Measurements from ENCODE around the gene GSK3B. TPM values are rescaled to one million over a fixed set of nuclear protein-coding genes. Genes with fewer than 3 reads are reported as not detected.
A peak's percentile ranks its signal among the peaks of the same experiment; 100 is the strongest.

The GSK3B gene
- polyA plus RNA-seq, 3 donors: 16.2 to 20.6 (median 20.5) TPM

DNA sequence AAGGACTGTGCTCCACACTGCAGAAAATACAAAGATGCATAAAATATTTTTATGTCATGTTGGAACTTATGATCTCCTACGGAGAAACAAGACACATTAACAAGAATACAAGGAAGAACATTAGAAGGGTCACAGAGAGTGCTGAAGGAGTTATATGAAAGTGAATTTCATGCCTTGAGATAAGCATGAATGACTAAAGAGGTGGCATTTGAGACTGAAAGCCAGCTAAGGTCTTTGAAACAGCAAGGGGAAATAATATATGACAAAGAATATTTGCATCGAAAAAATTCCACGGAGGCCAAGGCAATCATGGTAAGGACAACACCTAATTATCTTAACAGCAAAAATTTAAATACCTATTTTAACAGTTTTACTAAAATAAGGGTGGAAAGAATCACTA is 12.5 kb downstream of the GSK3B start:
- intact Hi-C loops (cut with micrococcal nuclease): no loop called here
- H3K4me1 Mint-ChIP-seq: peaks cover 47% of the 10 kb centered on the region
- H4K20me1 ChIP-seq (ENCODE audit: insufficient read depth, low read length): peaks cover 99% of the 10 kb centered on the region

DNA sequence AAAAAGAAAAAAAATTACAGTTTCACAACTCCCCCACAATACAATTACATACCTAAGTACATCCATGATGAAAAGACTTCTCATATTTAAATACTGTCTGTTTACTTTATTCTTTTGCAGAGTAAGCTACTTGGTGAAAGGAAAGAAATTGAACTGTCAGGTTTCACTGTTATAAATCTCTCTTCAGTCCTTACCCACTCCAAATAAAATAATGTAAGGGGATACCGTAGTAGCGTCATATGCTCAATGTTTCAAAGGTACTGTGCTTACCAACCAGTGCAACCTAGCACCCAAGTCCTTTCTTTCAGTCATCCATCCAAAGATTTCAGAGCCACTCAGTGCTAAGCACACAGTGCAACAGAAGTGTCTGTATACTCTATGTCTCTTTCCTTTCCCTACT is 13.4 kb downstream of the GSK3B start:
- peak overlapping the region in 1 of 2 donors; percentile 36 for H3K27ac ChIP-seq (ENCODE audit: low read depth in 1 of 2, low read length in 2 of 2)
- intact Hi-C loops (cut with micrococcal nuclease): no loop called here
- H3K9ac ChIP-seq (ENCODE audit: insufficient read depth, low read length, poor library complexity, severe bottlenecking): no peak overlapping the region
- H3K4me1 ChIP-seq (ENCODE audit: control insufficient read depth in 1 of 2, insufficient read depth in 2 of 2, low read length in 2 of 2): peaks cover 8 to 10% of the 10 kb centered on the region in 2 donors
- H3K36me3 ChIP-seq (replicated peaks in 1 of 2; ENCODE audit: control insufficient read depth in 1 of 2, insufficient read depth in 2 of 2, low read length in 2 of 2): peaks cover 0 to 8% of the 10 kb centered on the region in 2 donors
- WGBS (ENCODE audit: insufficient coverage): 100% methylated on average over 2 of the region's 2 CpGs
- H3K36me3 Mint-ChIP-seq: peaks cover 6 to 32% of the 10 kb centered on the region in 2 donors
- TF ChIP-seq, protein P1, sequence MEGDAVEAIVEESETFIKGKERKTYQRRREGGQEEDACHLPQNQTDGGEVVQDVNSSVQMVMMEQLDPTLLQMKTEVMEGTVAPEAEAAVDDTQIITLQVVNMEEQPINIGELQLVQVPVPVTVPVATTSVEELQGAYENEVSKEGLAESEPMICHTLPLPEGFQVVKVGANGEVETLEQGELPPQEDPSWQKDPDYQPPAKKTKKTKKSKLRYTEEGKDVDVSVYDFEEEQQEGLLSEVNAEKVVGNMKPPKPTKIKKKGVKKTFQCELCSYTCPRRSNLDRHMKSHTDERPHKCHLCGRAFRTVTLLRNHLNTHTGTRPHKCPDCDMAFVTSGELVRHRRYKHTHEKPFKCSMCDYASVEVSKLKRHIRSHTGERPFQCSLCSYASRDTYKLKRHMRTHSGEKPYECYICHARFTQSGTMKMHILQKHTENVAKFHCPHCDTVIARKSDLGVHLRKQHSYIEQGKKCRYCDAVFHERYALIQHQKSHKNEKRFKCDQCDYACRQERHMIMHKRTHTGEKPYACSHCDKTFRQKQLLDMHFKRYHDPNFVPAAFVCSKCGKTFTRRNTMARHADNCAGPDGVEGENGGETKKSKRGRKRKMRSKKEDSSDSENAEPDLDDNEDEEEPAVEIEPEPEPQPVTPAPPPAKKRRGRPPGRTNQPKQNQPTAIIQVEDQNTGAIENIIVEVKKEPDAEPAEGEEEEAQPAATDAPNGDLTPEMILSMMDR (IDR thresholded peaks at IDR 0.05): no peak
- no peaks in the 10 kb centered on the region for H3K9me3 ChIP-seq (replicated peaks in 1 of 2; ENCODE audit: control insufficient read depth in 1 of 2, insufficient read depth in 1 of 2, low read length in 2 of 2)
- no peaks in the 10 kb centered on the region for H3K27me3 ChIP-seq (ENCODE audit: control insufficient read depth in 2 of 2, insufficient read depth in 2 of 2, low read length in 2 of 2)
- H4K20me1 ChIP-seq (ENCODE audit: insufficient read depth, low read length): peaks cover 98% of the 10 kb centered on the region
- H3K27me3 Mint-ChIP-seq (ENCODE audit: low read depth in 3 of 3): no peaks in the 10 kb centered on the region
- no peak overlapping the region for H2AFZ ChIP-seq (ENCODE audit: insufficient read depth, low read depth, low read length, poor library complexity, severe bottlenecking)
- H3K4me2 ChIP-seq (replicated peaks; ENCODE audit: extremely low read depth, low read length, poor library complexity, severe bottlenecking): no peak overlapping the region
- peak overlapping the region in 3 of 7 donors; percentile 22 to 72 (median 72) for H3K27ac Mint-ChIP-seq
- H3K9me3 Mint-ChIP-seq: peaks cover 0 to 5% (median 0%) of the 10 kb centered on the region in 7 donors
- DNase-seq: no peak
- H3K79me2 ChIP-seq (ENCODE audit: insufficient read depth, low read length): peaks cover 100% of the 10 kb centered on the region
- H3K4me3 ChIP-seq (replicated peaks in 1 of 3; ENCODE audit: low read depth in 2 of 3, low read length in 3 of 3): no peak overlapping the region
- peaks cover 42% of the 10 kb centered on the region for H3K4me1 Mint-ChIP-seq
- H3K4me3 Mint-ChIP-seq: no peak overlapping the region

More for the DNA sequence above, 12.5 kb downstream of the GSK3B start:
- Mint-ChIP-seq H3K4me3 (no peak overlapping the region), H3K27me3 (ENCODE audit: low read depth in 3 of 3) (no peaks in the 10 kb centered on the region), H3K27ac (peak overlapping the region in 2 of 7 donors; percentile 2 to 29), H3K36me3 (peaks cover 3 to 29% of the 10 kb centered on the region in 2 donors), H3K9me3 (peaks cover 0 to 1% (median 0%) of the 10 kb centered on the region in 7 donors)
- Histone ChIP-seq H3K36me3 (replicated peaks in 1 of 2; ENCODE audit: control insufficient read depth in 1 of 2, insufficient read depth in 2 of 2, low read length in 2 of 2) (peaks cover 0 to 4% of the 10 kb centered on the region in 2 donors), H3K79me2 (ENCODE audit: insufficient read depth, low read length) (peaks cover 100% of the 10 kb centered on the region), H3K27me3 (ENCODE audit: control insufficient read depth in 2 of 2, insufficient read depth in 2 of 2, low read length in 2 of 2) (no peaks in the 10 kb centered on the region), H2AFZ (ENCODE audit: insufficient read depth, low read depth, low read length, poor library complexity, severe bottlenecking) (no peak overlapping the region), H3K4me3 (replicated peaks in 1 of 3; ENCODE audit: low read depth in 2 of 3, low read length in 3 of 3) (no peak overlapping the region), H3K27ac (ENCODE audit: low read depth in 1 of 2, low read length in 2 of 2) (peak overlapping the region in 1 of 2 donors; percentile 17), H3K9ac (ENCODE audit: insufficient read depth, low read length, poor library complexity, severe bottlenecking) (no peak overlapping the region), H3K9me3 (replicated peaks in 1 of 2; ENCODE audit: control insufficient read depth in 1 of 2, insufficient read depth in 1 of 2, low read length in 2 of 2) (no peaks in the 10 kb centered on the region), H3K4me1 (ENCODE audit: control insufficient read depth in 1 of 2, insufficient read depth in 2 of 2, low read length in 2 of 2) (peaks cover 8 to 10% of the 10 kb centered on the region in 2 donors), H3K4me2 (replicated peaks; ENCODE audit: extremely low read depth, low read length, poor library complexity, severe bottlenecking) (no peak overlapping the region)
- DNase-seq: no peak
- no CpG with 5 or more reads among the region's 3 CpGs for WGBS (ENCODE audit: insufficient coverage)
- TF ChIP-seq, protein P1 (IDR thresholded peaks at IDR 0.05): no peak

All from CD14-positive monocyte (primary cell).